CD4-positive, alpha-beta T cell (primary cell): Measurements from ENCODE around the gene ETNPPL. TPM values are rescaled to one million over a fixed set of nuclear protein-coding genes. Genes with fewer than 3 reads are reported as not detected.

ENCODE experiments used
- ATAC-seq: fragments of 200-7000 bp; cut with Tn5 transposase; one replicate; pipeline ENCODE4 v1.10.0; 2022; ENCODE audit warnings: mild to moderate bottlenecking; ENCODE audit not compliant: poor library complexity
- CTCF ChIA-PET: fragments of 350-600 bp; sonication (Branson Sonifier 250); formaldehyde crosslinking; loops from one replicate; lab custom pipeline; 2021; ENCODE audit warnings: antibody characterized with exemption, inconsistent platforms; lab: Charles Lee
- POLR2A ChIA-PET: fragments of 350-600 bp; sonication (Branson Sonifier 250); formaldehyde crosslinking; loops from one replicate; lab custom pipeline; 2021; ENCODE audit warnings: antibody characterized with exemption, inconsistent platforms; lab: Charles Lee
- DNase-seq, 14 experiments: peaks; one replicate each; pipeline ENCODE4 v3.0.0-alpha.2; 2013 to 2020; ENCODE audit warnings: mixed read lengths in 2 of 14
- H3K27ac ChIP-seq, 2 donors: one replicate each; pipeline versions ENCODE4 v1.5.1 to v1.7.0; 2013; ENCODE audit warnings: low read length in 2 of 2, low read depth in 1 of 2, mild to moderate bottlenecking in 1 of 2
- H3K27me3 ChIP-seq, 2 experiments: 1 replicate in 1 of 2; 2 replicates in 1 of 2; pipeline versions ENCODE4 v1.6.1 to v1.7.0; 2013; ENCODE audit warnings: low read length in 2 of 2, control low read depth in 1 of 2, mild to moderate bottlenecking in 1 of 2, moderate library complexity in 1 of 2; ENCODE audit not compliant: insufficient read depth in 2 of 2, control insufficient read depth in 1 of 2
- H3K36me3 ChIP-seq: one replicate; pipeline ENCODE4 v1.6.1; 2013; ENCODE audit warnings: low read length, control low read depth; ENCODE audit not compliant: insufficient read depth
- H3K4me1 ChIP-seq: one replicate; pipeline ENCODE4 v1.6.1; 2013; ENCODE audit warnings: low read length, control low read depth; ENCODE audit not compliant: insufficient read depth
- H3K4me3 ChIP-seq: one replicate; pipeline ENCODE4 v1.5.1; 2013; ENCODE audit warnings: mild to moderate bottlenecking, low read length, moderate library complexity
- H3K9me3 ChIP-seq, 2 experiments: 1 replicate in 1 of 2; 2 replicates in 1 of 2; pipeline versions ENCODE4 v1.6.1 to v1.7.0; 2013; ENCODE audit warnings: low read length in 2 of 2, mild to moderate bottlenecking in 2 of 2, control low read depth in 1 of 2, moderate library complexity in 1 of 2; ENCODE audit not compliant: control insufficient read depth in 1 of 2, insufficient read depth in 1 of 2
- H3K27ac Mint-ChIP-seq: one replicate; pipeline ENCODE4 v1.8.0; 2020; ENCODE audit warnings: mixed read lengths
- H3K27me3 Mint-ChIP-seq: one replicate; pipeline ENCODE4 v1.8.0; 2021; ENCODE audit warnings: mixed read lengths
- H3K36me3 Mint-ChIP-seq: one replicate; pipeline ENCODE4 v1.8.0; 2021; ENCODE audit warnings: low read depth, mixed read lengths
- H3K4me1 Mint-ChIP-seq: one replicate; pipeline ENCODE4 v1.8.0; 2021; ENCODE audit warnings: low read depth, mixed read lengths
- H3K4me3 Mint-ChIP-seq: one replicate; pipeline ENCODE4 v1.8.0; 2020; ENCODE audit warnings: mild to moderate bottlenecking, mixed read lengths
- H3K9me3 Mint-ChIP-seq: one replicate; pipeline ENCODE4 v1.8.0; 2020; ENCODE audit warnings: mixed read lengths
- intact Hi-C, 2 experiments: fragments of 100-400 bp; cut with DNase I in 1 of 2; cut with micrococcal nuclease in 1 of 2; formaldehyde crosslinking; loops; one replicate each; pipeline versions ENCODE4 v1.15.1 to v1.9.0; 2023 to 2025; cut with DNase I, micrococcal nuclease
- total RNA-seq, 174 experiments: library from RNA in 2 of 174; stranded (reverse) in 2 of 174; gene quantifications; one replicate each; pipeline ENCODE4 v1.2.3 and lab custom pipeline; 2021 to 2026
- TF ChIP-seq, protein P1 (sequence below): fragments of 200-600 bp; IDR thresholded peaks from one replicate; pipeline ENCODE4 v1.8.0; 2022; ENCODE audit warnings: antibody characterized with exemption, mild to moderate bottlenecking

ETNPPL gene
- total RNA-seq, 2 experiments from 2014 or later = not detected

DNA sequence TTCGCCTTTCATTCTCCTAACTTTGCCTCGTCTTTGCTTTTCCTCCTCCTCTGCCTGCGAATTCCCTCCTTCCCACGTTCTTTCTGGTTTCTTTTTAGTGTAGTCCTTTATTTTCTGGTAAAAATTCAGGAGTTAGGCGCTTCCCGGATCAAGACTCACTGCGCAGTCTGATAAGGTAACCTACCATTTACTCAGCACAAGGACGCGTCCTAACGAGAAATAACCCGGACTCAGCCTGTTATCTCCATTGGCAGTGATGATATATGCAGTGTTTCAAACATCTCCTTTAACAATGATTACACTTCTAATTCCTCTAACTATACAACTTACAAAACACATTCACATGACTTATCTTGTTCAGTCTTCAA lies 357 bp upstream of the ETNPPL start:
- POLR2A ChIA-PET = no interaction called here

GRCh38 chr4:108758498-108758897 lies 4.4 kb downstream of the ETNPPL start:
- Mint-ChIP-seq H3K27me3 (peaks cover 41% of the 10 kb centered on the region), H3K27ac (no peak overlapping the region), H3K4me1 (peaks cover 12% of the 10 kb centered on the region), H3K36me3 (no peaks in the 10 kb centered on the region), H3K4me3 (no peak overlapping the region), H3K9me3 (no peaks in the 10 kb centered on the region)
- TF ChIP-seq, protein P1, sequence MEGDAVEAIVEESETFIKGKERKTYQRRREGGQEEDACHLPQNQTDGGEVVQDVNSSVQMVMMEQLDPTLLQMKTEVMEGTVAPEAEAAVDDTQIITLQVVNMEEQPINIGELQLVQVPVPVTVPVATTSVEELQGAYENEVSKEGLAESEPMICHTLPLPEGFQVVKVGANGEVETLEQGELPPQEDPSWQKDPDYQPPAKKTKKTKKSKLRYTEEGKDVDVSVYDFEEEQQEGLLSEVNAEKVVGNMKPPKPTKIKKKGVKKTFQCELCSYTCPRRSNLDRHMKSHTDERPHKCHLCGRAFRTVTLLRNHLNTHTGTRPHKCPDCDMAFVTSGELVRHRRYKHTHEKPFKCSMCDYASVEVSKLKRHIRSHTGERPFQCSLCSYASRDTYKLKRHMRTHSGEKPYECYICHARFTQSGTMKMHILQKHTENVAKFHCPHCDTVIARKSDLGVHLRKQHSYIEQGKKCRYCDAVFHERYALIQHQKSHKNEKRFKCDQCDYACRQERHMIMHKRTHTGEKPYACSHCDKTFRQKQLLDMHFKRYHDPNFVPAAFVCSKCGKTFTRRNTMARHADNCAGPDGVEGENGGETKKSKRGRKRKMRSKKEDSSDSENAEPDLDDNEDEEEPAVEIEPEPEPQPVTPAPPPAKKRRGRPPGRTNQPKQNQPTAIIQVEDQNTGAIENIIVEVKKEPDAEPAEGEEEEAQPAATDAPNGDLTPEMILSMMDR = no peak
- H3K27ac ChIP-seq = no peak overlapping the region
- peaks cover 15% of the 10 kb centered on the region for H3K4me1 ChIP-seq
- H3K9me3 ChIP-seq = no peaks in the 10 kb centered on the region
- no peaks in the 10 kb centered on the region for H3K36me3 ChIP-seq
- ChIA-PET CTCF (no interaction called here), POLR2A (no interaction called here)
- intact Hi-C loops = no loop called here
- no peak for ATAC-seq
- H3K27me3 ChIP-seq = peaks cover 25 to 34% of the 10 kb centered on the region in 2 experiments
- no peak for DNase-seq
- H3K4me3 ChIP-seq = no peak overlapping the region

More for the DNA sequence above, 357 bp upstream of the ETNPPL start:
- Histone ChIP-seq H3K9me3 (peaks cover 4 to 5% of the 10 kb centered on the region in 2 experiments), H3K27me3 (peaks cover 29 to 47% of the 10 kb centered on the region in 2 experiments), H3K27ac (no peak overlapping the region), H3K36me3 (no peaks in the 10 kb centered on the region), H3K4me3 (peak overlapping the region; percentile 55), H3K4me1 (peaks cover 15% of the 10 kb centered on the region)
- CTCF ChIA-PET = no interaction called here
- intact Hi-C loops = no loop called here
- Mint-ChIP-seq H3K9me3 (no peaks in the 10 kb centered on the region), H3K27ac (no peak overlapping the region), H3K4me1 (peaks cover 13% of the 10 kb centered on the region), H3K36me3 (no peaks in the 10 kb centered on the region), H3K27me3 (peaks cover 66% of the 10 kb centered on the region), H3K4me3 (peak overlapping the region; percentile 82)
- TF ChIP-seq, protein P1 = no peak
- DNase-seq (no peak), ATAC-seq (no peak)

DNA sequence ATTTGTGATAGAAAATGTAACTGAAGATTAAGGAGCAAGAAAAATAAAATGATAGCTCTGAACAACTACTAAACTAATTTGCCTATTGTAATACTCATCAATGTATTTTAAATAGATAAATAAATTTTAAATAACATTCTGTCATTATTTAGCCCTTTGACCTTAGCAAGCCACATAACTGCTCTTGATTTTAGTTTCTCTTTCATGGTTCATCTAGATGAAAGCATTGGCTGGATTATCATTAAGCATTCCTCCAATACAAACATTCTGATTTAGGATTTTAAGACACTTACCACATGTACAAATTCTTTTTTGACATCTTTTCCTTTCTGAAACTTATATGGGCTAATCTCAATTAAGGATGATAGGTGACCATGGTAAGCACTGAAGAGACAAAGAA lies 8.5 kb downstream of the ETNPPL start:
- Mint-ChIP-seq H3K4me1 (no peaks in the 10 kb centered on the region), H3K4me3 (no peak overlapping the region), H3K9me3 (no peaks in the 10 kb centered on the region), H3K27ac (no peak overlapping the region), H3K36me3 (no peaks in the 10 kb centered on the region), H3K27me3 (peaks cover 2% of the 10 kb centered on the region)
- DNase-seq (no peak), ATAC-seq (no peak)
- Histone ChIP-seq H3K27me3 (peaks cover 0 to 6% of the 10 kb centered on the region in 2 experiments), H3K9me3 (no peaks in the 10 kb centered on the region), H3K4me3 (no peak overlapping the region), H3K36me3 (no peaks in the 10 kb centered on the region), H3K27ac (no peak overlapping the region), H3K4me1 (no peaks in the 10 kb centered on the region)
- intact Hi-C loops = no loop called here
- POLR2A ChIA-PET = no interaction called here
- CTCF ChIA-PET = no interaction called here
- TF ChIP-seq, protein P1 = no peak
